ENCODE measurements around the gene CPNE7. TPM values are rescaled to one million over a fixed set of nuclear protein-coding genes. Genes with fewer than 3 reads are reported as not detected.

CPNE7 gene
- total and polyA plus RNA-seq, 2 of the 13 experiments (the other 11 are each of a cell fraction or from before 2014, with no cell fraction given) = 0.59 TPM; not detected in 1

DNA sequence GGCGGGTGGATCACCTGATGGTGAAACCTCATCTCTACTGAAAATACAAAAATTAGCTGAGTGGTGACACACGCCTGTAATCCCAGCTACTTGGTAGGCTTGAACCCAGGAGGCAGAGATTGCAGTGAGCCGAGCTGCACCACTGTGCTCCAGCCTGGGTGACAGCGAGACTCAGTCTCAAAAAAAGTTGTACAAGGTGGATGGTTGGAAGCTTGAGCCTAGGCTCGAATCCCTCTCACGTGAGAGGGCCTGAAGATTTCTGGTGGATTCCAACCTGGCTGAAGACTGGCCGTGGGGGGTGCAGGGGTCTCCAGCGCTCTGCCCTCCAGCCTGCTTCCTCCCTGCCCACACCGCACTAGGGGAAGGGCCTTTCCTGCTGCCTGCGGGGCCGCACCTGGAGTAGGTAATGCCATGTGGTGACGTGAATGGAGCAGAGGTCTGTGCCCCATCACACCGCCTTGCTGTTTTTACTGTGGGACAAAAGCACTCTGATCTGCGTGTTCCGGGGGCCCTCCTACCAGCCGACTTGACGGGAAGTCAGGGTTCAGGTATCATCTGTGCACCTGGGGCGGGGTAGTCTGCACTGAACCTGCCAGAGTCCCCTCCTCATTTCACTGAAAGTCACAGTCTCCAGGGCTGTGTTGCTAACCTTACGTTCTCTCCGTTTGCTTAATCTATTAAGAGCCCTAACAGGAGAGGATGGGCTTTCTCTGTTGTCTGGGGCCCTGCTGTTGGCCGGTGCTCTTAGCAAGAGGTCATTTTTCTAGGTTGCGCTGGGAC lies 10.9 kb upstream of the CPNE7 start:
- FAIRE-seq (no peak), ATAC-seq (peak; percentile 6), DNase-seq (ENCODE audit: low spot score) (peak; percentile 53)
- Histone ChIP-seq H3K79me2 (ENCODE audit: insufficient read depth, low read length) (peaks cover 24% of the 10 kb centered on the region), H3K27ac (ENCODE audit: extremely low read length, insufficient read depth, low read length) (peak overlapping the region; percentile 2), H3K9me3 (ENCODE audit: low read length) (no peaks in the 10 kb centered on the region), H3K4me1 (ENCODE audit: insufficient read depth, low read length) (peaks cover 62% of the 10 kb centered on the region), H3K4me2 (ENCODE audit: low read depth, low read length) (peak overlapping the region; percentile 97), H3K27me3 (ENCODE audit: control insufficient read depth in 1 of 2, insufficient read depth in 2 of 2, low read length in 2 of 2) (peaks cover 0 to 12% of the 10 kb centered on the region in 2 experiments; a peak in 2 of 5 replicates), H4K20me1 (ENCODE audit: insufficient read depth, low read length) (peaks cover 60% of the 10 kb centered on the region), H3K9ac (ENCODE audit: insufficient read depth, low read depth, low read length) (no peak overlapping the region), H2AFZ (ENCODE audit: low read length) (no peak overlapping the region), H3K4me3 (replicated peaks in 1 of 3; ENCODE audit: insufficient read depth in 1 of 3, low read depth in 2 of 3, low read length in 3 of 3) (peak overlapping the region in 1 of 3 experiments; percentile 50; a peak in 1 of 6 replicates), H3K36me3 (replicated peaks in 1 of 2; ENCODE audit: control insufficient read depth in 1 of 2, insufficient read depth in 2 of 2, low read length in 2 of 2) (peaks cover 23 to 35% of the 10 kb centered on the region in 2 experiments)
- 56% methylated on average over 21 of the region's 22 CpGs for WGBS (ENCODE audit: low lambda C conversion rate)
- in situ Hi-C loops (cut with HindIII; ENCODE audit: extremely low pct_ligation_motif_present, low pct_unique_long_range_greater_than_20kb) (no loop called here), intact Hi-C loops (cut with micrococcal nuclease; ENCODE audit: unreplicated experiment) (no loop called here)
- no TSS peak for BruUV-seq (replicated peaks)
- ChIA-PET CTCF (ENCODE audit: low intra/inter-chr PET ratio, low total read pairs) (no interaction called here), POLR2A (interaction anchor here (1.0 to 2.4 kb wide), 7 partner anchors 8 to 122 kb away, joined by 3 to 16 read pairs (median 6); partner anchors contain the start of genes CDK10 and SPG7)
- peak; percentile 47; the same call in 1 of the 2 replicates for TF ChIP-seq GATA4 (IDR thresholded peaks at IDR 0.05; ENCODE audit: borderline replicate concordance, low read depth)
- TF ChIP-seq ARHGAP35 (CRISPR knock-in tag; IDR thresholded peaks at IDR 0.05; ENCODE audit: borderline replicate concordance) = 0 out of 2 replicates have a peak, but pooled peaks have one; percentile 24
- TF ChIP-seq MAZ (IDR thresholded peaks at IDR 0.05; ENCODE audit: borderline replicate concordance, low read depth, low read length) = no peak
- 0 out of 2 replicates have a peak, but pooled peaks have one; percentile 15 for TF ChIP-seq MAZ (CRISPR knock-in tag; IDR thresholded peaks at IDR 0.05; ENCODE audit: low read depth)
- no peak for TF ChIP-seq RFX1 (IDR thresholded peaks at IDR 0.05)
- TF ChIP-seq HOXA7 (CRISPR knock-in tag; IDR thresholded peaks at IDR 0.05) = peak; percentile 89; the same call in 1 of the 2 replicates
- 0 out of 2 replicates have a peak, but pooled peaks have one; percentile 5 for TF ChIP-seq RCOR2 (CRISPR knock-in tag; IDR thresholded peaks at IDR 0.05)
- no peak for TF ChIP-seq ZNF3 (CRISPR knock-in tag; IDR thresholded peaks at IDR 0.05)
- TF ChIP-seq ZNF17 (CRISPR knock-in tag; IDR thresholded peaks at IDR 0.05) = no peak
- TF ChIP-seq ZNF329 (CRISPR knock-in tag; IDR thresholded peaks at IDR 0.05; ENCODE audit: low read depth) = 0 out of 2 replicates have a peak, but pooled peaks have one; percentile 25
- TF ChIP-seq NFIC (IDR thresholded peaks at IDR 0.05; ENCODE audit: low read length) = peak; percentile 44; the same call in 1 of the 2 replicates
- 0 out of 4 replicates have a peak, but pooled peaks of 1 of the 2 experiments have one; percentile 1 for TF ChIP-seq KLF16 (CRISPR knock-in tag; IDR thresholded peaks at IDR 0.05)
- peak; percentile 10 for TF ChIP-seq KDM2A (CRISPR knock-in tag; IDR thresholded peaks at IDR 0.05; ENCODE audit: borderline replicate concordance, low read depth)
- TF ChIP-seq ZNF564 (CRISPR knock-in tag; IDR thresholded peaks at IDR 0.05) = 0 out of 2 replicates have a peak, but pooled peaks have one; percentile 54
- TF ChIP-seq RBFOX2 (IDR thresholded peaks at IDR 0.05; ENCODE audit: low read depth, low read length) = peak; percentile 64
- TF ChIP-seq ZNF775 (CRISPR knock-in tag; IDR thresholded peaks at IDR 0.05; ENCODE audit: borderline replicate concordance) = 0 out of 2 replicates have a peak, but pooled peaks have one; percentile 80
- TF ChIP-seq MIER2 (CRISPR knock-in tag; IDR thresholded peaks at IDR 0.05) = peak; percentile 9; the same call in 1 of the 2 replicates
- TF ChIP-seq HES4 (CRISPR knock-in tag; IDR thresholded peaks at IDR 0.05; ENCODE audit: borderline replicate concordance) = 0 out of 2 replicates have a peak, but pooled peaks have one; percentile 21
- no peak for TF ChIP-seq FOXO1 (CRISPR knock-in tag; IDR thresholded peaks at IDR 0.05)
- TF ChIP-seq, protein P1, sequence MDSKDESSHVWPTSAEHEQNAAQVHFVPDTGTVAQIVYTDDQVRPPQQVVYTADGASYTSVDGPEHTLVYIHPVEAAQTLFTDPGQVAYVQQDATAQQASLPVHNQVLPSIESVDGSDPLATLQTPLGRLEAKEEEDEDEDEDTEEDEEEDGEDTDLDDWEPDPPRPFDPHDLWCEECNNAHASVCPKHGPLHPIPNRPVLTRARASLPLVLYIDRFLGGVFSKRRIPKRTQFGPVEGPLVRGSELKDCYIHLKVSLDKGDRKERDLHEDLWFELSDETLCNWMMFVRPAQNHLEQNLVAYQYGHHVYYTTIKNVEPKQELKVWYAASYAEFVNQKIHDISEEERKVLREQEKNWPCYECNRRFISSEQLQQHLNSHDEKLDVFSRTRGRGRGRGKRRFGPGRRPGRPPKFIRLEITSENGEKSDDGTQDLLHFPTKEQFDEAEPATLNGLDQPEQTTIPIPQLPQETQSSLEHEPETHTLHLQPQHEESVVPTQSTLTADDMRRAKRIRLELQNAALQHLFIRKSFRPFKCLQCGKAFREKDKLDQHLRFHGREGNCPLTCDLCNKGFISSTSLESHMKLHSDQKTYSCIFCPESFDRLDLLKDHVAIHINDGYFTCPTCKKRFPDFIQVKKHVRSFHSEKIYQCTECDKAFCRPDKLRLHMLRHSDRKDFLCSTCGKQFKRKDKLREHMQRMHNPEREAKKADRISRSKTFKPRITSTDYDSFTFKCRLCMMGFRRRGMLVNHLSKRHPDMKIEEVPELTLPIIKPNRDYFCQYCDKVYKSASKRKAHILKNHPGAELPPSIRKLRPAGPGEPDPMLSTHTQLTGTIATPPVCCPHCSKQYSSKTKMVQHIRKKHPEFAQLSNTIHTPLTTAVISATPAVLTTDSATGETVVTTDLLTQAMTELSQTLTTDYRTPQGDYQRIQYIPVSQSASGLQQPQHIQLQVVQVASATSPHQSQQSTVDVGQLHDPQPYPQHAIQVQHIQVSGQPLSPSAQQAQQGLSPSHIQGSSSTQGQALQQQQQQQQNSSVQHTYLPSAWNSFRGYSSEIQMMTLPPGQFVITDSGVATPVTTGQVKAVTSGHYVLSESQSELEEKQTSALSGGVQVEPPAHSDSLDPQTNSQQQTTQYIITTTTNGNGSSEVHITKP (CRISPR knock-in tag; IDR thresholded peaks at IDR 0.05; ENCODE audit: low read depth) = 0 out of 2 replicates have a peak, but pooled peaks have one; percentile 6
- TF ChIP-seq ZNF777 (CRISPR knock-in tag; IDR thresholded peaks at IDR 0.05) = no peak
- TF ChIP-seq ZNF709 (CRISPR knock-in tag; IDR thresholded peaks at IDR 0.05) = 0 out of 2 replicates have a peak, but pooled peaks have one; percentile 9

Measured in HepG2 (cell line).